Left colon (tissue), 2 donors: ENCODE measurements around the gene TMEM238L. TPM values are rescaled to one million over a fixed set of nuclear protein-coding genes. Genes with fewer than 3 reads are reported as not detected.

Experiments
- ATAC-seq: fragments of 200-7000 bp; cut with Tn5 transposase; one replicate; pipeline ENCODE4 v1.9.1; 2020; ENCODE audit warnings: mild to moderate bottlenecking, moderate library complexity
- DNase-seq, 2 donors: peaks; one replicate each; pipeline ENCODE4 v3.0.0-alpha.2; 2020
- intact Hi-C, 2 donors: fragments of 100-400 bp; cut with DNase I in 1 of 2; cut with micrococcal nuclease in 1 of 2; formaldehyde crosslinking; loops; one replicate each; pipeline versions ENCODE4 v1.11.2 to v1.14.0; 2022; cut with DNase I, micrococcal nuclease
- total RNA-seq, 2 donors: library from RNA; stranded (reverse); fragmentation: NEBNext Ultra II Directional; extraction: Animal tissue kit (Norgen Biotek cat#: 25700); gene quantifications; one replicate each; pipeline ENCODE4 v1.2.1, GENCODE V29; 2021
- donor health status: DM: no; HTN: no; CAD: no.
- donor health status: DM: yes; HTN: yes; CAD: no.

TMEM238L gene
- total RNA-seq, 2 donors from 2014 or later: 89.7 to 95.0 TPM

DNA sequence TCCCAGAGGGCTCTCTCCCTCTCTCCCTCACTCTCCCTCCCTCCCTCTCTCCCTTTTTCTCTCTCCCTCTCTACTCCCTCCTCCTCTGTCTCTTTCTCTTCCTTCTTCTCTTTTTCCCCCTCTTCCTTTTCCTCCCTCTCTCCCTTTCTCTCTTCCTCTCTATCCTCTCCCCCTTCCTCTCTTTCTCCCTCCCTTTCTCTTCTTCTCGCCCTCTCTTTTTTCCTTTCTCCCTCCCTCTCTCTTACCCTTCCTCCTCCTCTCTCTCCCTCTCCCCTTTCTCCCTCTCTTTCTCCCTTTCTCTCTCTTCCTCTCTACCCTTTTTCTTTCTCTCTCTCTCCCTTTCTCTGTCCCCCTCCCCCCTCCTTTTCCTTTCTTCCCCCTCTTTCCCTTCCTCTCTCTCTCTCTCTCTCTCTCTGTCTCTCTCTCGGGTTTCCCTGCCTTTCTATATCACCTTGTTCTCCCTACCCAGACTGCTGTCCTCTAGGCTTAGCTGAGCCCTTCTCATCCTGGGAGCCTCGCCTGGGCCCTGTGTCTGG, 48.2 kb downstream of the TMEM238L start:
- intact Hi-C loops: no loop called here
- no peak for ATAC-seq
- DNase-seq: no peak

DNA sequence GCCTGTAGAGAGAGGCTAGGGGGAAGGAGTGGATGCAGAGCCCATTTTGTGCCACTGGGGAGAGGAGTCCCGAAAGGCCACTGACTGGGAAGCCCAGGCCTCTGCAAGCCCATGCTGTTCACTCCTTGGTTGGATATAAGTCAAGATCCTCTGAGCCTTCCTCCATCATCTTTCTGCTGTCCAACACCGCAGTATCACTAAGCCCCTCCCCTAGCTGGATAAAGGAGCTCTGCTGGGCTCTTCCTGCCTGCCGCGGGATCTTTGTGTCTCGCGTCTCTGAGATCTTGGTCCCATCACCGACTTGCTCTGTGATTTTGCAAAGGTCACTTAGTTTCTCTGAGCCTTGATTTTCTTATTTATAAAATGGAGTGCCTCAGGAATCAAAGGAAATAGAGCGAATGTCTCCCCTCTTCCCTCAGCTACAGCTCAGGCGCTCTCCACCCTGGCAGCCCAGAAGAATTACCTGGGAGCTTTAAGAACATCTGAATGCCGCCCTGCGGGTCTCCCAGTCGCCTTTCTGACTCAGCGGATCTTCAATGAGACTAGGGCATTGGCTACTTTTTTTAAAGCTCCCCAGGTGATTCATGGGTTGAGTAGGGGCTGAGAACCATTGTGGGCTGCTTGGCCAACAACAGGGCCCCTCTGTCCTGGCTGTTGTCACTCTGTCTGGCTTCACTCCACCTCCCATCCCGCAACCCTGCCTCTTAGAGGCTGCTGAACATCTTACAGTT, 48.9 kb downstream of the TMEM238L start:
- ATAC-seq (no peak), DNase-seq (no peak)
- intact Hi-C loops: no loop called here

DNA sequence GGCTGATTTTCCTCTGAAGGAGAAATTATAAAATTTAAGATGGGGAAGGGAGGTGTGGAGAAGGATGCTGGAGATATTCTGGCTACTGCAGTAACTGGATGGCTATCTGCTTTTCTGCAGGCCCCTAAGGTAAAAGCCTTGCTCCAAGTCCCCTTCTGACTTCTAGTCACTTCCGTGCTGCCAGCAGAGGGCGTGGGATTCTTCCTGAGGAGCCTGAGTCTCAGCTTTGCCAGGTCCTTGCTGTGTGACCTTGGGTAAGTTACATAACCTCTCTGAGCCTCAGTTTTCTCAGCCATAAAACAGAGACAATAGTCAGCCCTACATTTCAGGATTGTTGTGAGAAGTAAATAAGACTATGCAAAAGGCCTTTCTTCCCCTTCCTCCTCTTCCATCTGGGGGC, 49.8 kb downstream of the TMEM238L start:
- DNase-seq: peak in 1 of 2 donors; percentile 67
- intact Hi-C loops: no loop called here
- peak; percentile 32 for ATAC-seq

DNA sequence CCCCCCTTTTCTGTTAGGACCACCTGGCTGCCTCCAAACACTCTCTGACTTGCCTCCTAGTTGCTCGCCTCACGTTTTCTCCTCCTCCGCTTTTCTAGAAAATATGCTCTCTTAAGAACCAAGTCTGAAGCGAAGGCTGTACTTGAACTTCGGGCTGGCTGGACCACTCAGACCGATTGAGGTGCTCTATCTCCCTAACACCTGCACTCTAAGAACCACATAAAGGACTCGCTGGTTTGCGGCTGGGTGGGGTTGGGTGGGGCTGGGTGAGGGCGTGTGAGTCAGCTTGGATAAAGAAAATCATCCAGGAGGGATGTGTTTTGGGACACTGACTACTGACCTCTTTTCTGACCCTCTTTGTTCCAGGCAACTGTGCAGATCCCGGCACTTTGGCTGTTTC, 51.2 kb downstream of the TMEM238L start:
- ATAC-seq: peak; percentile 34
- intact Hi-C loops: no loop called here
- no peak for DNase-seq

DNA sequence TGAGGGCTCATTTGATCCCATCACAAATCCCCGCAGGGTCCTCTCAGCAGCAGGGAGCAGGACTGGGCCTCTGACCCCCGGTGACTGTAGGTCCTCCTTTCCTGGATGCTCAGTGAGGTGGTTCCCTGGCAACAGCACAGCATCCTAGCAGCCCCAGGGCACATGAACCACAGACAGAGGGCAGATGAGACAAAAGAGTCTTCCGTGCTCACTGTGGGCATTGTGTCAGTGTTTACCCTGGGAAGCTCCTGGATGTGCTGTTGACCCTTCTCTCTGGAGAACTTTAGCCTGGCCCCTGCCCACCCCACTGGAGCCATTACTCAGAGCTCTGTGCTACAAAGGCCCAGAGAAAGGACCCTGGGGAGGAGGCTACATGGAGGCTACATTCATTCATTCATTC, 52.3 kb downstream of the TMEM238L start:
- no peak for ATAC-seq
- no peak for DNase-seq
- intact Hi-C loops: no loop called here

DNA sequence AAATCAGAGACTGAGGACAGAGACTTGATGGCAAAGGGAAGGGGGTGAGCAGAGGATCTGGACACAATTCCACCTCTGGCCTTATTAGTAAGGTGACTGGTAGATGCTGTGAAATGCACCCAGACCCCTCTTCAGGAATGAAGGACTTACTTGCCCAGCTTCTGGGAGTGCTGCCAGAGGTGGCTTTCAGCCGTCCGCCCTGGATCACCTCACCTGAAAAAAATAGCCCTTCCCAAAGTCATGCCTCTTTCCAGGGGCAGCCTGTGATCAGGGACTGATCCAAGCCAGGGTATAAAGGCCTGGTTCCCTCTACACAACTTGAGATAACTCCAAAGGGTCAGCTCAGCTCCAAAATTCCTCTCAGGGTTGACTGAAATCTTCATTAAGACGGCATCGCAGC, 53.7 kb downstream of the TMEM238L start:
- DNase-seq: no peak
- intact Hi-C loops: no loop called here
- no peak for ATAC-seq

DNA sequence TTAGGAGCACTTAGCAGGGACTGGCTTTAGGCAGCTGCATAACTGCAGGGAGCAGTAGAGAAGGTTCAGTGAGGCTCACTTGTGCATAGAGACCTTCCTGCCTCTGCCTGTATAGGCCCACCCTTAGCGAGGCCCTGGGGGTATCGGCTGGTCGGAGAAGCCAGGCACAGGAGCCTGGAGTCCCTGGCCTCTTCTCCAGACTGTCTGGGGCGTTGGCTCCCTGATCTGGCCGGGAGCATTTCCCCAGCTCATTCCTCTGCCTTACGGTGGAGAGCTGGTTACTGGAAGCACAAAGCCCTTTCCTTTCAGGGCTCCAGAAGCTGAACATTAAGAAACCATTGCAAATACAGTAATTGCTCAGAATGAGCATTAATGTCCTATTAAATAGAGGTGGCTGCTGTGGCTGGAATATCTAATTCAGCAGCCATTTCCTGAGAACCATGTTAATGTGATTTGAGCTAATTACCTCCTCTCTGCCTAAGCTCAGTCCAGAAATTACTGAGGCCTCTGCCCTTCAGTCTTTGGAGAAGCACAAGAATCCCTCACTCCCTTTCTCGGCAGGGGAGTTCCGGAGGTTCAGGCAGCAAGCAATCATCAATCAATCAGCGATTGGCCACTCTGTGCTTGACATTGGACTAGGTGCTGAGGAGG, 55.2 kb downstream of the TMEM238L start:
- intact Hi-C loops: loop anchor here in 1 of 2 donors (10.0 kb wide), 1 partner anchor 96 kb away; no protein-coding TSS in a partner anchor
- ATAC-seq (no peak), DNase-seq (no peak)

DNA sequence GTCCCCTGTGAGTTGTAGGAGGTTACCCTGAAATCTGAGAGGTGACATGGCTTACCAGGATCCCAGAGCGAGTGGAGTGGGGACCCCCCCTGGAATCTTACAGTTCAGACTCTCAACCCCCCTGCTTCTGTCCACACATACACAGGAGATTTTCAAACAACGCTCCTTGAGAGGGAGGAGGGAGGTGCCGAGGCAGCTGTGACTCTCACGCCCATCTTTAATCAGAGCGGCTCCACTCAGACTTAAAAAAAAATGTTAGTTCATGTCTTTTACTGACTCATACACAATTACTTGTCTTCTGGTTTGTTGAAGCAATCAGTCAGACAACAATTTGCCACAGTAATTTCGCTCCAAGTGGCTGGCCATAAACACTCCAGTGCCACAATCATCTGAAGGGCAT, 58.7 kb downstream of the TMEM238L start:
- DNase-seq (no peak), ATAC-seq (peak; percentile 75)
- intact Hi-C loops: loop anchor here in 1 of 2 donors (10.0 kb wide), 1 partner anchor 100 kb away; no protein-coding TSS in a partner anchor

Other genes with a start within 250 kb of the TMEM238L start
- gene MYH3, start 146.8 kb downstream of the TMEM238L start, total RNA-seq: 1 to 10 TPM; 1.0 to 1.6 TPM
- gene SCO1, start 106.6 kb downstream of the TMEM238L start, total RNA-seq: 10 to 100 TPM; 43.4 to 48.7 TPM
- gene ADPRM, start 106.5 kb downstream of the TMEM238L start, total RNA-seq: 1 to 10 TPM; 6.9 to 7.4 TPM
- 10 to 100 TPM; 10.5 to 26.1 TPM for gene TMEM220, start 74.1 kb downstream of the TMEM238L start, total RNA-seq
- gene PIRT, start 34.0 kb upstream of the TMEM238L start, total RNA-seq: 1 to 10 TPM in 1 of 2 donors, under 1 TPM in 1; 0.58 to 1.1 TPM